ENCODE measurements around the gene PEX26.
"Not testable (repeated sequence)": the region's sequence is repeated elsewhere in the genome, so short reads cannot be mapped to it uniquely, and the experiment has no call there.

The PEX26 gene

GRCh38 chr22:18133452-18133851, 55.7 kb downstream of the PEX26 start:
- H3K27ac Mint-ChIP-seq = no peak overlapping the region
- peak overlapping the region; percentile 23 for H3K4me3 Mint-ChIP-seq

DNA sequence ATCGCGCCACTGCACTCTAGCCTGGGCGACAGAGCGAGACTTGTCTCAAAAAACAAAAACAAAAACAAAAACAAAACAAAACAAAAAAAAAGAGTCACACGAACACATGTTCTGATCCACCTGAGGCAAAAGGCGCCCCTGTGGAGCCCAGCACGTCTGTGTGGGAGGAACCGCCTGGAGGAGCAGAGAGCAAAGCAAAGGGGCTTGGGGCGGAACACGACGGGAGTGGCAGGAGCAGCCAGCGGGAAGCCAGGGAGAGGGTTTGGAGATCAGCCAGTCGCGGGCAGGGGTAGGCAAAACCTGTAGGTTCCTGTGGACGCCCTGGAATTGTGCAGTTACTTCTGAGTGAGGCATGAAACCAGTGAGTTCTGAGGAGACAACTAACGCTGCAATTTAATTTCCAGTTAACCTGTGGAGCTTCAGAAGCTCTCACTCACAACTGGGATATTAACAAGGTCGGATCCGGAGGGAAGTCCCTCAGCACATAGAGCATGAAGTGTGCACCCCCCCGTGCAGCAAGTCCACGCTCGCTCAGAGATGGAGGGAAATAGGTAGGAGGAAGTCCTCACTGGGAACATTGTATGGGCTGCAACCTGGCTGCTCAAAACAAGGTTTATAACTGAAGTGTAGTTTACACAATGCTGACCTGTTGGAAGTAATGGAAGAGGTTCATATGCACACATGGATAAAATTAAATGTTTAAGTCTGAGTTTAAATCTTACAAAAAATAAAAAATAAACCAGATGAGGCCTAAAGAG, 59.0 kb downstream of the PEX26 start:
- no peaks in the 10 kb centered on the region for H3K4me1 Mint-ChIP-seq
- H3K27me3 Mint-ChIP-seq = no peaks in the 10 kb centered on the region
- no peak overlapping the region for H3K4me3 Mint-ChIP-seq
- no peak overlapping the region for H3K27ac Mint-ChIP-seq
- H3K36me3 Mint-ChIP-seq = peaks cover 6% of the 10 kb centered on the region
- H3K9me3 Mint-ChIP-seq = no peaks in the 10 kb centered on the region

More at GRCh38 chr22:18133452-18133851, 55.7 kb downstream of the PEX26 start:
- no peaks in the 10 kb centered on the region for H3K4me1 Mint-ChIP-seq
- no peaks in the 10 kb centered on the region for H3K9me3 Mint-ChIP-seq
- H3K27me3 Mint-ChIP-seq = no peaks in the 10 kb centered on the region
- H3K36me3 Mint-ChIP-seq = peaks cover 2% of the 10 kb centered on the region

GRCh38 chr22:18141004-18141403, 63.2 kb downstream of the PEX26 start:
- not testable (repeated sequence) for H3K9me3 Mint-ChIP-seq, H3K27me3 Mint-ChIP-seq, H3K36me3 Mint-ChIP-seq, H3K27ac Mint-ChIP-seq, H3K4me3 Mint-ChIP-seq, H3K4me1 Mint-ChIP-seq

DNA sequence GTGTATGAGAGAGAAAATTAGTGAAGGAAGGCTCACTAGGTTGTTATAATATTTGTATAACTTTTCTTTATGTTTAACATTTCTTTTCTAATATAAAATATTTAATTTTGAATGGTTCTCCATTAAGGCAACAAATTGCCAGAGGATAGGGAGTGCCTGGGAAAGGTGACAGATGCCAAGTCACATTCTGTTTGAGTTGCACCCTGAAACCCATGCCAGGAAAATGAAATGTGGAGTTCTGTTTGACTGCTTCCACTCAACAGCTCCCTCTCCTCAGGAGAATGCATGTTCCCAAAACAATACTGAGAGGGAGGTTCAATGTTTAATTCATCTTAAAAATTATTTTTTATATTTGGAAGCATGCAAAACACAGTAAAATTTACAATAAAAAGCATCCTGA, 66.3 kb downstream of the PEX26 start:
- peaks cover 6% of the 10 kb centered on the region for H3K36me3 Mint-ChIP-seq
- H3K9me3 Mint-ChIP-seq = no peaks in the 10 kb centered on the region
- no peak overlapping the region for H3K27ac Mint-ChIP-seq
- H3K4me3 Mint-ChIP-seq = no peak overlapping the region
- H3K4me1 Mint-ChIP-seq = peaks cover 17% of the 10 kb centered on the region
- H3K27me3 Mint-ChIP-seq = no peaks in the 10 kb centered on the region

DNA sequence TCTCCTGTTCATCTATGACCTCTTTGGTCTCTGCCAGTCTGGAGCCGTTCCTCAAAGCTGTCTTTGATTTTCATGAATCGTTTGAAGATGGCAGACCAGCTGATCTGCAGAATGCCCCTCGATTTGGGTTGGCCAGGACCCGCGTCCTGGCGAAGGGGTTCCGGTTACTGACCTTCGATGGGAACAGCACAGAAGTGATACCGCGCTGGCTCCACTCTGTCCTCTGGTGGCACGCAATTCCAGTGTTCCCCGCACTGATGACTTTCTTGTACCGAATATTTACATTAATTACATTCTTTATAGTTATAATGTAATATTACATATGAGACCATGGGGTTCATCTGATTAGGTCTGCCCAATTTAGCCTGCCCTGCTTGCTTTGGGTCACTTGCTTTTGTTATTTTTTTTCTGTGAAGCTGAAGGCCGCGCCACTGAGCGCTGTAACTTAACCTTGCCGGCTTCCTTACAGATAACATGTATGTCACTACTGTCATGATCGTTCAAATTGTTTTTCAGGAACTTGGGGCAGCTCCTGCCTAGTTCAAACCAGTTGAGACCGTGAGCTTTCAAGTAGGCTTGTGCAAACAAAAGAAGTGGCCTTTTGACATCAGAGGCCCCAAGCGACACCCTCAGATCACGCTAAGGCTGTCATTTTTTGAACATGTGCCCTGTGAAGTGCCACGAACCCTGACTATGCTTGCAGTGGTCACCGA, 68.0 kb downstream of the PEX26 start:
- H3K4me1 Mint-ChIP-seq = peaks cover 30% of the 10 kb centered on the region
- H3K27ac Mint-ChIP-seq = peak overlapping the region; percentile 46
- no peak overlapping the region for H3K4me3 Mint-ChIP-seq
- H3K36me3 Mint-ChIP-seq = peaks cover 3% of the 10 kb centered on the region
- no peaks in the 10 kb centered on the region for H3K27me3 Mint-ChIP-seq
- no peaks in the 10 kb centered on the region for H3K9me3 Mint-ChIP-seq

DNA sequence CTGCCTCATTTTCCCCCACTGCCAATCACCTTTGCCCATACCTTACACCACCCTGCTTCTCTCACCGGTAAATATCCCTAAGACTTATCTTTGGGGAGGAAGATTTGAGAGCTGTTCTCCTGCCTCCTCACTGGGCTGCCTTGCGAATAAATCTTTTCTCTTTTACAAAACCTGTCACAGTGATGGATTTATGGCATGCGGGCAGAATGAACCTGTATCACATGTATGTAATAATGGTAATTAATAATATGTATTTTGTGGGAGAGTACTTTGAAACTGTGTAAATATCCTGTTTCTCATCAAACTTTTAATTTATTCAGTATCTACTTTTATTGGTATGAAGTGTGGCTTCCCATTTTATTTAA, 68.6 kb downstream of the PEX26 start:
- peak overlapping the region; percentile 46 for H3K27ac Mint-ChIP-seq
- H3K27me3 Mint-ChIP-seq = no peaks in the 10 kb centered on the region
- peaks cover 35% of the 10 kb centered on the region for H3K4me1 Mint-ChIP-seq
- no peaks in the 10 kb centered on the region for H3K9me3 Mint-ChIP-seq
- H3K36me3 Mint-ChIP-seq = peaks cover under 1% of the 10 kb centered on the region
- H3K4me3 Mint-ChIP-seq = no peak overlapping the region

DNA sequence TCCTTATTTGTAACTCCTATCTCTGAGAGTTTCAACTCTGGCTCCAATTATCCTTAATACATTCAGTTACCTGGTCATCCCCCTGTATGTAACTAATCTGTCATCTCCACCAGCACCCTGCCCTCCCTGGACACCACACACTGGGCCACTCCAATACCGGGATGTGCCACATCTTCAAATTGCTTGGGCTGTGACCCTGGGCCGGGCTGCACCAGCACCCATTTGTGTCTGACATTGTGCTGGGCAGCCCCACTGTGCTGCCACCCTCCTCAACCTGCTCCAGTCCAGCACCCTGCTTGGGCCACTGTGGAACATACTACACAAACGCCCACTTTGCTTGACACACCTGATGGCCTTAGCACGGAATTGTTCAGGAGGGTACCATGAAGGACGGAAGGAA, 70.0 kb downstream of the PEX26 start:
- H3K27me3 Mint-ChIP-seq = no peaks in the 10 kb centered on the region
- H3K9me3 Mint-ChIP-seq = no peaks in the 10 kb centered on the region
- H3K4me1 Mint-ChIP-seq = peaks cover 49% of the 10 kb centered on the region
- no peak overlapping the region for H3K4me3 Mint-ChIP-seq
- no peak overlapping the region for H3K27ac Mint-ChIP-seq
- no peaks in the 10 kb centered on the region for H3K36me3 Mint-ChIP-seq

GRCh38 chr22:18148293-18148965, 70.6 kb downstream of the PEX26 start:
- Mint-ChIP-seq H3K36me3 (no peaks in the 10 kb centered on the region), H3K4me3 (peak overlapping the region; percentile 89), H3K27me3 (no peaks in the 10 kb centered on the region), H3K9me3 (no peaks in the 10 kb centered on the region), H3K4me1 (peaks cover 52% of the 10 kb centered on the region), H3K27ac (no peak overlapping the region)

DNA sequence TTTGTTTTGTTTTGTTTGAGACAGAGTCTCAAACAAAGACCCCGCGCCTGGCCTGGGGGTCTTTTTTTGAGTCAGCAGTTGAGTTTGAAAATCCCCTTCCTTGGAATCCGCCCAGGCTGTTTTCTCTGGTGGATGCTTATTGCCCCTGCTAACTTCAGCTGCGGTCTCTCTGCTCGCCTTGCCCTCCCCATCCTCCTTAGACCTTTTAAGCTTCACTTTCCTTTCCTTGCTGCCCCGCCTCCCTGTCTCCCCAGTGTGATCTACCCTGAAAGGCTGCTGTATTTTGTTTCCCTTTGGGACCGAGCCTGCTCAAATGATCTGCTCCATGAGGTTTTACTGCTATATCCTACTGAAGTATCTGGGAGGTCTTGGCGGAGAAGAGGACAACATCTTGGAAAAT, 74.7 kb downstream of the PEX26 start:
- Mint-ChIP-seq H3K27ac (peak overlapping the region; percentile 93), H3K4me3 (peak overlapping the region; percentile 83)

DNA sequence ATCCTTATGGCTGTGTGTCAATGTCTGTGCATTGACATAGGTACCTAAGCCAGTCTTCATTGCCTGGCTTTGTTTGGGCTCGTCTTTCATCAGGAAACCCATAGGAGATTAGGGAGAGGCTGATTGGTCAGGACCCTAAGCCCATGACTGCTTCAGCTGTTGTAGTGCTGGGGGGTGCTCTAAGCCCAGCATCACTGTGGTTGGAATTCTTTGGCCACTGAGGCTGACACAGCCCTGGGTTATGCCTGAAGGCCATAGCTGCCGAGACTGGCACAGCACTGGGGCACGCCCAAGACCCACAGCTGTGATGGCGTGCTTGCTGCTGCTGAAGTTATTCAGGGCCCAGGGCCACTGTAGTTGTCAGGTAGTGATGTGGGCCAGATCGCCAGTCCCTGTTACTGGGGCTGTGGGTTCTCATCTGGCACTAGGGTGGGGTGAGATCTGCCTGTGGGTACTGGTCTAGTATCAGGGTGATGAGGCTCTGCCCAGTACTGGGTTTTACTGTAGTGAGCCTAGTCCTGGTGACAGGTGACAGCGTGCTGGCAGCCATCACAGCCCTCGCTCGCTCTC, 77.1 kb downstream of the PEX26 start:
- peak overlapping the region; percentile 15 for H3K27ac Mint-ChIP-seq
- H3K27me3 Mint-ChIP-seq = no peaks in the 10 kb centered on the region
- H3K36me3 Mint-ChIP-seq = peaks cover 5% of the 10 kb centered on the region

More for the DNA sequence above, 74.7 kb downstream of the PEX26 start:
- peaks cover 4% of the 10 kb centered on the region for H3K36me3 Mint-ChIP-seq
- H3K9me3 Mint-ChIP-seq = no peaks in the 10 kb centered on the region
- no peaks in the 10 kb centered on the region for H3K27me3 Mint-ChIP-seq
- peaks cover 66% of the 10 kb centered on the region for H3K4me1 Mint-ChIP-seq

More for the DNA sequence above, 77.1 kb downstream of the PEX26 start:
- peaks cover 46% of the 10 kb centered on the region for H3K4me1 Mint-ChIP-seq
- no peak overlapping the region for H3K4me3 Mint-ChIP-seq
- no peaks in the 10 kb centered on the region for H3K9me3 Mint-ChIP-seq
